Tibial artery (tissue), 4 donors: Measurements from ENCODE around the gene ZKSCAN1.
"Not testable (repeated sequence)": the region's sequence is repeated elsewhere in the genome, so short reads cannot be mapped to it uniquely, and the experiment has no call there.

Experiments
- DNase-seq, 2 donors: peaks; one replicate each; pipeline ENCODE4 v3.0.0-alpha.2; 2019
- H3K27ac ChIP-seq, 2 donors: fragments of 200-600 bp; sonication (generic) in 1 of 2; 1 replicate in 1 of 2; 2 replicates in 1 of 2; pipeline ENCODE4 v1.5.1; 2018 to 2019; ENCODE audit warnings: mild to moderate bottlenecking in 1 of 2
- H3K27me3 ChIP-seq, 2 donors: fragments of 200-600 bp; sonication (generic) in 1 of 2; one replicate each; pipeline versions ENCODE4 v1.5.1 to v1.6.0; 2016 to 2019
- H3K36me3 ChIP-seq, 3 donors: fragments of 200-600 bp; sonication (generic) in 2 of 3; one replicate each; pipeline ENCODE4 v1.5.1; 2016 to 2019; ENCODE audit warnings: mild to moderate bottlenecking in 2 of 3
- H3K4me1 ChIP-seq, 4 donors: fragments of 200-600 bp; sonication (generic) in 2 of 4; 1 replicate in 3 of 4; 2 replicates in 1 of 4; pipeline ENCODE4 v1.5.1; 2016 to 2019
- H3K4me3 ChIP-seq, 2 donors: fragments of 200-600 bp; sonication (generic) in 1 of 2; 1 replicate in 1 of 2; 2 replicates in 1 of 2; pipeline ENCODE4 v1.5.1; 2018 to 2019; ENCODE audit warnings: mild to moderate bottlenecking in 2 of 2
- H3K9me3 ChIP-seq, 3 donors: fragments of 200-600 bp; sonication (generic) in 1 of 3; one replicate each; pipeline ENCODE4 v1.5.1; 2016 to 2019
- intact Hi-C: fragments of 100-400 bp; cut with DNase I; formaldehyde crosslinking; loops from one replicate; pipeline ENCODE4 v1.15.0; 2023; ENCODE audit warnings: low total_unique reads
- TF ChIP-seq, protein P1 (sequence below), 2 experiments: fragments of 200-600 bp in 1 of 2; fragments of 450-650 bp in 1 of 2; IDR thresholded peaks; one replicate each; pipeline ENCODE4 v1.5.1; 2017 to 2019; ENCODE audit warnings: antibody characterized with exemption in 2 of 2, mild to moderate bottlenecking in 1 of 2, moderate library complexity in 1 of 2

Gene ZKSCAN1

DNA sequence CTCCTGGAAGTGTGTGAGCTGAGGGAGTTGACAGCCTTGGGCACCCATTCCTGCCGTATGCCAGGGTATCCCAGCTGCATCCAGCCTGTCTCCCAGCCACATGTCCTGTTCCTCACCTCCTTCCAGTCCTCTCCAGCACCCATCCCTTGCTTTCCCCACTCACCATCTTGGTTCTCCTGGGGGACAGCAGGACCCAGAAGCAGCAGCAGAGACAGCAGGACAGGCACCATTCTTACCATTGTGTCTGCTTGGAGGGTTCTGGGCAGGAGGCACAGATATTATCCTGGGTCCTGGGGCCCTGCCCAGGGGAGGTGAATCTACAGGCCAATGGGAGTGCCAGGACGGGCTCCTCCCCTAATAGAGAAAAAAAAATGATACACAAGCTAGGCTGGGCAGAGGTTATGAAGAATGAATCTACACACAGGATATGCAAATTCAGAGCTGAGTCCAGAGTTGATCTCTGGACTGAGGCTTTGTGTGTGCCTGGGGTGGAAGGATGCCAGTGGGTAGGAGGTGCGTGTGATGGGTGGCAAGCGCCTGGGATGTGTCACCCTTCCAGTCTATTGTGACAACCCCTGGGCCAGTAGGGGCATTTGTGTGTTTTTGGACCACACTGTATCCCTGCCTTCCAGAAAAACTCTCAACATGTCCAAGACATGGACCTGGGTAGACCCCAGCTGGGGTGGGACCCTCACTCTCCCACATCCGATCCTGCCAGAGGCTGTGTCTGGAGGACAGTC lies 39.4 kb upstream of the ZKSCAN1 start, which contains the start of gene AZGP1:
Gene AZGP1 (minus strand): TSS at position 250 of the 740 bp plus-strand sequence. CDS start 11 bp downstream, at position 239.
- Histone ChIP-seq H3K27me3 (peaks cover 0 to 21% of the 10 kb centered on the region in 2 donors), H3K36me3 (peaks cover 0 to 5% (median 0%) of the 10 kb centered on the region in 3 donors), H3K9me3 (no peaks in the 10 kb centered on the region), H3K4me3 (no peak within 1 kb of the TSS), H3K27ac (no peak within 1 kb of the TSS), H3K4me1 (no peaks in the 10 kb centered on the region)
- intact Hi-C loops: no loop called here
- TF ChIP-seq, protein P1, sequence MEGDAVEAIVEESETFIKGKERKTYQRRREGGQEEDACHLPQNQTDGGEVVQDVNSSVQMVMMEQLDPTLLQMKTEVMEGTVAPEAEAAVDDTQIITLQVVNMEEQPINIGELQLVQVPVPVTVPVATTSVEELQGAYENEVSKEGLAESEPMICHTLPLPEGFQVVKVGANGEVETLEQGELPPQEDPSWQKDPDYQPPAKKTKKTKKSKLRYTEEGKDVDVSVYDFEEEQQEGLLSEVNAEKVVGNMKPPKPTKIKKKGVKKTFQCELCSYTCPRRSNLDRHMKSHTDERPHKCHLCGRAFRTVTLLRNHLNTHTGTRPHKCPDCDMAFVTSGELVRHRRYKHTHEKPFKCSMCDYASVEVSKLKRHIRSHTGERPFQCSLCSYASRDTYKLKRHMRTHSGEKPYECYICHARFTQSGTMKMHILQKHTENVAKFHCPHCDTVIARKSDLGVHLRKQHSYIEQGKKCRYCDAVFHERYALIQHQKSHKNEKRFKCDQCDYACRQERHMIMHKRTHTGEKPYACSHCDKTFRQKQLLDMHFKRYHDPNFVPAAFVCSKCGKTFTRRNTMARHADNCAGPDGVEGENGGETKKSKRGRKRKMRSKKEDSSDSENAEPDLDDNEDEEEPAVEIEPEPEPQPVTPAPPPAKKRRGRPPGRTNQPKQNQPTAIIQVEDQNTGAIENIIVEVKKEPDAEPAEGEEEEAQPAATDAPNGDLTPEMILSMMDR (IDR thresholded peaks at IDR 0.05): no peak
- DNase-seq: no peak

DNA sequence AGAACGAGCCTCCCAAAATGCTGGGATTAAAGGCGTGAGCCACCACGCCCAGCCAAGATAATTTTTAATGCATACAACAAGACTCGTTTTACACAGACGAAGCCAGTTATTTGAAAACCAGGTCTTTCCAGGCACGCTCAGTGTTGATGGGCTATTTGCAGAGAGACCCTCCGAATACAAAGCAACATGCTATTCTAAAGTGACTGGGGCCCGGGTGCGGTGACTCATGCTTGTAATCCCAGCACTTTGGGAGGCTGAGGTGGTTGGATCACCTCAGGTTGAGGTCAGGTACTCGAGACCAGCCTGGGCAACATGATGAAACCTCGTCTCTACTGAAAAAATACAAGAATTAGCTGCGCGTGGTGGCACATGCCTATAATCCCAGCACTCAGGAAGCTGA lies 38.8 kb upstream of the ZKSCAN1 start:
- Histone ChIP-seq H3K27ac (no peak overlapping the region), H3K4me1 (no peaks in the 10 kb centered on the region), H3K4me3 (no peak overlapping the region), H3K27me3 (peaks cover 0 to 16% of the 10 kb centered on the region in 2 donors), H3K36me3 (peaks cover 0 to 4% (median 0%) of the 10 kb centered on the region in 3 donors), H3K9me3 (no peaks in the 10 kb centered on the region)
- DNase-seq: no peak
- TF ChIP-seq, protein P1 (IDR thresholded peaks at IDR 0.05): no peak
- intact Hi-C loops: no loop called here

DNA sequence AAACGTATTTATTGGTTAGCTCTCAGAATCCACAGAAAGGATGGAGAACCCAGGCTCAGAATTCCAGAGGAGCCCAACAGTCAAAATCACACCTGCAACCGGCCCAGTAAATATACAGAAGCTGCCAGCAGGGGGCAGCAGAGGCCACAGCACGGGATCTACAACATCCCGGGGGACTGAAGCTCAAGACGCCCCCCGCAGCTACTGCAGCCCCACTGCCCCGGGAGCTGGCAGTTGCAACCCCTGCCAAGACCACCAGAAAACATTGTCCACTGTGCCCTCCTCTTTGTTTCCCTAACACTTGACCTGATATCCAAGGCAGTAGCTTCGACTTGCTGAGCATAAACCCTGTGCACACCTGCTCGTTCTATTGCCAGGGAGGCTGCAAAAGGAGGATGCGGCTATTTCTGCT lies 35.6 kb upstream of the ZKSCAN1 start:
- H3K9me3 ChIP-seq, H3K4me1 ChIP-seq, H3K27ac ChIP-seq, H3K36me3 ChIP-seq, H3K4me3 ChIP-seq, intact Hi-C loops: not testable (repeated sequence)
- TF ChIP-seq, protein P1 (IDR thresholded peaks at IDR 0.05): peak; percentile 70 to 75
- H3K27me3 ChIP-seq: peaks cover 0 to 15% of the 10 kb centered on the region in 2 donors
- peak in 1 of 2 donors; percentile 59 for DNase-seq

DNA sequence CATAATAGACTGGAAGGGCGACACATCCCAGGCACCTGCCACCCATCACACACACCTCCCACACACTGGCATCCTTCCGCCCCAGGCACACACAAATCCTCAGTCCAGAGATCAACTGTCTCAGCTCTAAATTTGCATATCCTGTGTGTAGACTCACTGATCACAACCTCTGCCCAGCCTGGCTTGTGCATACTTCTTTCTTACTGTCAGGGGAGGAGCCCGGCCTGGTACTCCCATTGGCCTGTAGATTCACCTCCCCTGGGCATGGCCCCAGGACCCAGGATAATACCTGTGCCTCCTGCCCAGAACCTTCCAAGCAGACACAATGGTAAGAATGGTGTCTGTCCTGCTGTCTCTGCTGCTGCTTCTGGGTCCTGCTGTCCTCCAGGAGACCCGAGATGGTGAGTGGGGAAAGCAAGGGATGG lies 34.9 kb upstream of the ZKSCAN1 start:
- H3K27me3 ChIP-seq: peaks cover 0 to 18% of the 10 kb centered on the region in 2 donors
- H3K27ac ChIP-seq, H3K9me3 ChIP-seq, intact Hi-C loops, H3K36me3 ChIP-seq, DNase-seq, H3K4me1 ChIP-seq, H3K4me3 ChIP-seq: not testable (repeated sequence)

DNA sequence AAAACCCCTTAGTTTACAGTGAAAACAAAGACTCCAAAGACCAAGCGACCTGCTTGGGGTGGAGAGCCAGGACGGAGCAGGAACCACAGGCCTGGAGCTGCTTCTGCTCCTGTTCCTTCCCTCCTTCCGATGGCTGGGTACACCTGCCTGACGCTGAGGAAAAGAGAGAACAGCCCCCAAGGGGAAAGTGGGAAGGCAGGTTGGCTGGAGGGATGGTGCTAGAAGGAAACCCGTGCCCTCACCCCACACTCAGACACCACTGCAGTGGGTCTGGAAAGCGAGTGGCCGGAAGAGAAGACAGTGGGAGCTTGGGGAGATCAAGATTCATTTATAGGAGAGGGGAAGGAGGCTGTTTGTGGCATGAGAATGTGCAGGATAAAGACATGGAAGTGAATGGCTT lies 34.3 kb upstream of the ZKSCAN1 start:
- H3K4me3 ChIP-seq, H3K36me3 ChIP-seq, H3K4me1 ChIP-seq, intact Hi-C loops, H3K27ac ChIP-seq, H3K9me3 ChIP-seq, DNase-seq: not testable (repeated sequence)
- peaks cover 0 to 13% of the 10 kb centered on the region in 2 donors for H3K27me3 ChIP-seq

DNA sequence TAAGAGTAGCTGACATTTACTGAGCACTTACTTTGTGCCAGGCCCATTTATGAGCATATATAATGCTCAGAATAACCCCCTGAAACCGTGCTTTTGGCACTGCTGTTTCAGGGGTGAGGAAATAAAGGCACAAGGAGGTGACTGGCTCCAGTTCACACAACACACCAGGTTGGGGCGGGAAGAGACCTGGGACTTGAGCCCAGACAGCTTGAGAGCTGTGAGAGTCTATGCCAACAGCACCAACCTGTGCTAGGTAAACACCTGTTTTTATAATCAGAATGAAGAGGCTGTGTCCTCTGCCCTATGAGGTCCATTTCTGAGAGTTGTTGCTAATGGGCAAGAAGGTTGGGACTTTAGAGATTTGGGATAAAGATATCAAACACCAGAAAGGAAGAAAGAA lies 30.8 kb upstream of the ZKSCAN1 start:
- Histone ChIP-seq H3K27me3 (peaks cover 0 to 8% of the 10 kb centered on the region in 2 donors), H3K4me3 (no peak overlapping the region), H3K27ac (no peak overlapping the region), H3K9me3 (no peaks in the 10 kb centered on the region), H3K4me1 (no peaks in the 10 kb centered on the region), H3K36me3 (no peaks in the 10 kb centered on the region)
- peak in 1 of 2 donors; percentile 38 for DNase-seq
- intact Hi-C loops: no loop called here
- TF ChIP-seq, protein P1 (IDR thresholded peaks at IDR 0.05): no peak

DNA sequence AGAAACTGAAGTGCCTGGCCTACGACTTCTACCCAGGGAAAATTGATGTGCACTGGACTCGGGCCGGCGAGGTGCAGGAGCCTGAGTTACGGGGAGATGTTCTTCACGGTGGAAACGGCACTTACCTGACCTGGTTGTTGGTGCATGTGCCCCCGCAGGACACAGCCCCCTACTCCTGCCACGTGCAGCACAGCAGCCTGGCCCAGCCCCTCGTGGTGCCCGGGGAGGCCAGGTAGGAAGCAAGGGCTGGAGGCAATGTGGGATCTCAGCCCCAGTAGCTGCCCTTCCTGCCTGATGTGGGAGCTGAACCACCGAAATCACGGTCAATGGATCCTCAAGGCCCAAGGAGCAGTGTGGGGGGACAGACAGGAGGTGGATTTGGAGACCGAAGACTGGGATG lies 28.1 kb upstream of the ZKSCAN1 start:
- peak in 1 of 2 donors; percentile 39 for DNase-seq
- H3K27me3 ChIP-seq: peaks cover 0 to 20% of the 10 kb centered on the region in 2 donors
- H3K4me1 ChIP-seq, H3K4me3 ChIP-seq, H3K9me3 ChIP-seq, intact Hi-C loops, H3K27ac ChIP-seq, H3K36me3 ChIP-seq: not testable (repeated sequence)
